Dendritic cell treated with granulocyte-macrophage colony-stimulating factor and Interleukin-4, amounts not matched to agents 40 ng/mL and 50 ng/mL, for 4 days (primary cell): ENCODE measurements around the gene ADAMTS7.
"Not testable (repeated sequence)": the region's sequence is repeated elsewhere in the genome, so short reads cannot be mapped to it uniquely, and the experiment has no call there.

Experiments
- H3K27ac Mint-ChIP-seq: one replicate; pipeline ENCODE4 v1.8.0; 2022; ENCODE audit warnings: mild to moderate bottlenecking, mixed read lengths
- H3K27me3 Mint-ChIP-seq: one replicate; pipeline ENCODE4 v1.8.0; 2022; ENCODE audit warnings: mild to moderate bottlenecking, mixed read lengths
- H3K36me3 Mint-ChIP-seq: one replicate; pipeline ENCODE4 v1.8.0; 2022; ENCODE audit warnings: low read depth, mixed read lengths
- H3K4me1 Mint-ChIP-seq: one replicate; pipeline ENCODE4 v1.8.0; 2022; ENCODE audit warnings: low read depth, mixed read lengths
- H3K4me3 Mint-ChIP-seq: one replicate; pipeline ENCODE4 v1.8.0; 2022; ENCODE audit warnings: mild to moderate bottlenecking, moderate library complexity, mixed read lengths
- H3K9me3 Mint-ChIP-seq: one replicate; pipeline ENCODE4 v1.8.0; 2022; ENCODE audit warnings: mixed read lengths
- intact Hi-C: fragments of 100-400 bp; cut with micrococcal nuclease; formaldehyde crosslinking; loops from one replicate; pipeline ENCODE4 v1.15.0; 2022

Gene ADAMTS7

DNA sequence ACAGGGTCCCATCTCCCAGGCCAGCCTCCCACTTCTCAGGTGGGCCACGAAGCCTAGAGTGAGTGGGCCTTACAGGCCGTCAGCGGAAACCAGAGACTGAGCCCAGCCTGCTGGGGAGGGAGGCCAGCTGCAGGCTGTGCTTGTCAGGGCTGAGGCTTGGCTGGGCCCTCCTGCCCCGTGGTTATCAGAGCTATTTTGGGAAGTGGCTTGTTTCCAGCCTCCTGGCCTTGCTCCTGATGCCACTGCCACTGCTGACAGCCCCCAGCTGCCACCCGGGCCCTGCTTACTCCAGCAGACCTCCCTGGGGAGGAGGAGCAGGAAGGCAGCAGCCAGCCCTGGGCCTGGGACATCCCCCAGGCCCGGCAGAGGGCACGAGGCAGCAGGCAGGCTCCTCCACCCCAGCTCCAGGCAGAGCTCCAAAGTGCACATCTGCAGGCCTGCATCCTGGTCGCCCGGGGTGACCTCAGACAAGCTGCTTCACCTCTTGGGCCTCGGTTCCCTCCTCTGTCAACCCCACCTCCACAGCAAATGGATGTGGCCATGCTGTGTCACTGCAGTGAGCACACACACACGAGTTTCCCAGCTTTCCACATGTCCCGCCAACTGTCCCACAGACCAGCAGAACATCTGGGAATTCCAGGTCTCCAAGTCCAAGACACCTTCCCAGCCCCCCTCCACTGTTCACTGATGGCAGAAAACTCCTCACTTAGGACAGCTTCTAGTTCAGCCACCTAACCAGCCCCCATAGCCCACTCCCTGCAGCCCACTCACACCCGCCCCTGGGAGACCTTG lies 51.0 kb downstream of the ADAMTS7 start:
- H3K27me3 Mint-ChIP-seq, H3K4me3 Mint-ChIP-seq, H3K27ac Mint-ChIP-seq, H3K36me3 Mint-ChIP-seq, H3K9me3 Mint-ChIP-seq, intact Hi-C loops, H3K4me1 Mint-ChIP-seq: not testable (repeated sequence)

DNA sequence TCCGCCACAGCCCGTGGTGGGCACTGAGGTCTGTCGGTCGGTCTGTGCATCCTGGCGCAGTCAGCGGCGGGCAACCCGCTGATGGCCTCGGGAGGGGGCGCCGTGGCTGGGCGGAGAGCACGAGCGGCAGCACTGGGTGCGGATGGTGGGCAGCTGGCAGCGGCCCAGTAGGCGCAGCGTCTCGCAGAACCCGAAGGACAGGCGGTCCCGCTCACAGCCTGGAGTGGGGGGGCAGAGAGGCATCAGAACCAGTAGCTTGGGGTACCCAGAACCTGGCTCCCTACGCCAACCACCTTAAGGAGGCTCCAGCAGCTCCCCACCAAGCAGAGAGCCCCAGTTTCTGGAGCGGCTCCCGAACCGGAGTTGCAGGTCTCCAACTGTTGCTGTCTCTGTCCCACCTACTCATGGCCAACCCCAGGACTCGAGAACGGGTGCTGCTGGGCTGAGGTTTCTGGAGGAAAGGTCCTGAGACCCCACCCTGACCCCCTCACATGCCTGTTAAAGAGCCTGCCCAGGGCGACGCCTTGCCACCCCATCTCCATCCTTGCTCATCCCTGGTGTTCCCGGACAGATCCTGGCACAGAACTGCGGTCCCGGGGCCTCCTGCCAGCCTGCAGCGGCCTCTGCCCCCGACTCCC lies 51.8 kb downstream of the ADAMTS7 start:
- H3K27me3 Mint-ChIP-seq, H3K27ac Mint-ChIP-seq, H3K4me1 Mint-ChIP-seq, H3K36me3 Mint-ChIP-seq, intact Hi-C loops, H3K4me3 Mint-ChIP-seq, H3K9me3 Mint-ChIP-seq: not testable (repeated sequence)

DNA sequence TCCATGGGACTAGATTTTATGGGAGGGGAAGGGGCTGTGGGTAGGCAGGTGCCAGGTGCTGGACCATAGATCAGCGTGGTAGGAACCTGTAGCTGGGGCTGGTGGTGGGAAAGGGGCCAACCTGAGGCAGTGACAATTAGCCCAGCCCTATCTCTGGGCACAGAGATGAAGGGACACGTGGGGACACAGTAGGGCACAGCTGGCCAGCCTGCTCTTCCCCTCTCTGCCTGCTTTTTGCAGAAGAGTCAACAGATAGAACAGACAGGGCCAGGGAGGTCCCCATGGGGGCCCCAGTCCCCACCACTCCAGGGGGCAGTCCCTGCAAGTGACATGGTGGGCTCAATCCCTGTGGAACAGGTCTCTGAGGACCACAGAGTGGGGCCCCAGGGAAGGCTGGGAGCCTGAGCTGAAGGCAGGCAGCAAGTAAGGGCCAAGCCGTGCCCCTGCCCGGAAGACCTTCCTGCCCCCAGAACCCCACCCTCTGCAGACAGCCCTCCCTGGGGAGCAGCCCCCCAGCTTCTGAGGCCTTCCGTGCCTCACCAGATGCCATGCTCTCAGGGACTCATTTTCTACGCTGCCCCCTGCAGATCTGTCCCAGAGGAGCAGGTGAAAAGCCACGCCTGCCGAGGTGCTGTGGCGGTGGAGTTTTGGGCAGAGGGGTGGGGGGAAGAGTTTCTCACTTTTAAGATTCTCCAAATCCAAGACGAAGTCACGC lies 52.6 kb downstream of the ADAMTS7 start:
- intact Hi-C loops, H3K4me1 Mint-ChIP-seq: not testable (repeated sequence)

DNA sequence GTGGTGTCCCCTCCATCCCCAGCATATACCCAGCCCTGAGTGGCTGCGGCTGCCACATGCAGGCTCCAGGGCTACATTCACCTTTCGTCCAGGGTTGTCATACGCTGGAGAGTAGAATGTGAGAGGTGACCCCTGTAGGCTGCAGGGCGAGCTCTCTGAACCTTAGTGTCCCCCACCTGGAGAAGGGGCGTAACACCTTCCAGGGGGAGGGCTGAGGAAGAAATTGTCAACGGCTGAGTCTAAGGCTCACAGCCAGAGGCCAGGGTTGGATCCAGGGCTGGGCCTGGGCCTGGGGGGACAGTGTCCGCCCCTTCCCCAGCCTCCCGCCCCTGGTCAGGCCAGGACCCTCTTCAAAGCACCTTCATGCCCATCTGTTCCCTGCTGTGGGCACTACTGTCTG lies 53.2 kb downstream of the ADAMTS7 start:
- H3K27ac Mint-ChIP-seq, intact Hi-C loops, H3K27me3 Mint-ChIP-seq, H3K9me3 Mint-ChIP-seq, H3K4me1 Mint-ChIP-seq, H3K36me3 Mint-ChIP-seq, H3K4me3 Mint-ChIP-seq: not testable (repeated sequence)

More for the DNA sequence above, 52.6 kb downstream of the ADAMTS7 start:
- not testable (repeated sequence) for H3K9me3 Mint-ChIP-seq, H3K36me3 Mint-ChIP-seq, H3K27me3 Mint-ChIP-seq, H3K4me3 Mint-ChIP-seq, H3K27ac Mint-ChIP-seq

DNA sequence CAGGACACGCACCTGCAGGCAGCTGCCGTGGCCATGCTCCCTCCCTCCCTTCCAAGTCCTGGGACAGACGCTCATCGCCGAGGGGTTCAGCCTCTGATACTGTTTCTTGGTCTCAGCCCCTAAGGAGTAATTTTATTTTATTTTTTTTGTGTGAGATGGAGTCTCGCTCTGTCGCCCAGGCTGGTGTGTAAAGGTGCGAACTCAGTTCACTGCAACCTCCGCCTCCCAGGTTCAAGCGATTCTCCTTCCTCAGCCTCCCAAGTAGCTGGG lies 53.7 kb downstream of the ADAMTS7 start:
- intact Hi-C loops: no loop called here
- H3K27ac Mint-ChIP-seq: no peak overlapping the region
- H3K36me3 Mint-ChIP-seq: no peaks in the 10 kb centered on the region
- no peaks in the 10 kb centered on the region for H3K9me3 Mint-ChIP-seq
- no peaks in the 10 kb centered on the region for H3K27me3 Mint-ChIP-seq
- no peaks in the 10 kb centered on the region for H3K4me1 Mint-ChIP-seq
- no peak overlapping the region for H3K4me3 Mint-ChIP-seq

DNA sequence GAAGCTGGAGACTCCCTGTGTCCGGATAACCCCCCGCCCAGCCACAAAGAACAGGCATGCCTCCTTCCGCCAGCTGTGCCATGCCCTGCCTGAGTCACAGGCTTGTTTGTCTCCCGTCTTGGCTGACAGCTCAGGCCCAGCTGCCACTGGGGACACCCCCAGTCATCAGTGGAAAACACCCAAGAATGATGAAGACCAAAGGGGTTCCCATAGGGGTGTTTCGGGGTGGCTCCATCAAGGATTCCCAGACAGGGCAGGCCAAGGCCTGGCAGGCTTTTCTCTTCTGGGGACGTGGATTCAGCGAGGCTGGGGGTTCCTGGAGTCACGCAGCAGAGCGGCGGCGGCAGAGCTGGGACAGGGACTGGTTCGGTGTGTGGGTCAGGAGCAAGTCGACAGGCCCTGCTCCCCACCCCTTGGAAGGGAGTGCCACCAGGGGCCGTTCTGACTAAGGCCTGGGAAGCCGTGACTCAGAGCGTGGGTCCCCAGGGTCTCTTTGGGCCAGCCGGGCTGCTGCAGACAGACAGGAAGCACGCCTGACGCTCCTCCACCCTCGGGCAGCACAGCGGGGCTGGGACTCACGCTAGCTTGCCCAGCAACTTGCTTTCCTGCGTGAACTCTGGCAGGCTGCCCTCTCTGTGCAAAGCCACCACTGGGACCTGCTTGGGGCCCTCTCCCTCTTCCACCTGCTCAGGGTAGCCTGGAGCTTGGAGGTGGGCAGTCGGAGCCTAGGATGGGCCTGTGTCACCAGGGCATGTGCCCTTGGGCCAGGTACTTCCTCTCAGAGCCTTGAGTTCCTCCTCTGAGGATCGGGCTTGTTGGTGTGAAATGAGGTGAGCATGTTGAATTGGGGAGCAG lies 54.3 kb downstream of the ADAMTS7 start:
- H3K27me3 Mint-ChIP-seq, H3K36me3 Mint-ChIP-seq, H3K4me1 Mint-ChIP-seq, H3K9me3 Mint-ChIP-seq, H3K4me3 Mint-ChIP-seq, H3K27ac Mint-ChIP-seq, intact Hi-C loops: not testable (repeated sequence)

DNA sequence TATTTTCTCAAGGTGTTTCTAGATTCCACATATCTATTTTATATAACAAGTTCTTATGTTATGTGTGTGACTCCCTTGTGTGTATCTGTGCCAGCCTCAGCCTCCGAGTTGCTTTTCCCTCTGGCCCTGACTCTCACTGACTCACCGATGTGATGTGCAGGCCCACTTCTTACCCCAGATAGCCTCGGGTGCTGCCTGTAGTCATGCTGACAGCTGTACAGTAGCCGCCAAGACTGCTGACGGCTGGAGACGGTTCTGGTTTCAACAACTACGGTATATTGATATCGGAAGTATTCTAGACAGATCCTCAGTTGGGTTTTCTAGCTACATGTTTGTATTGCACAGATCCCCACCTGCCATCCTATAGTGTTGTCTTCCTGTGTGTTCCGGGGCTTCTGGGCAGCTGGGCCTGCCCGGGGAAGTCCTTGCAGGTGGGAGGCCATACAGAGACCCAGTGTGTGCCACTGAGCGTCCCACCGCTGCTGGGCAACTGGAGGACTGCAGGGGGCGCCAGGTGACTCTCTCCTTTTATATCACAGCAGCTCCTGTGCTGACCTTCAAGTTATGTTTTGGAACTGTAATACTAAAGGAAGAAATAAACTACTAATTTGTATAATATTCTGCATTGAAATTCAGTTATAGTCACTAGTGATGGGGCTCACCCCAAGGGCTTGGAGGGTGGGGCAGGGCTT lies 55.2 kb downstream of the ADAMTS7 start:
- intact Hi-C loops, H3K27me3 Mint-ChIP-seq, H3K27ac Mint-ChIP-seq, H3K4me3 Mint-ChIP-seq, H3K36me3 Mint-ChIP-seq, H3K4me1 Mint-ChIP-seq, H3K9me3 Mint-ChIP-seq: not testable (repeated sequence)

DNA sequence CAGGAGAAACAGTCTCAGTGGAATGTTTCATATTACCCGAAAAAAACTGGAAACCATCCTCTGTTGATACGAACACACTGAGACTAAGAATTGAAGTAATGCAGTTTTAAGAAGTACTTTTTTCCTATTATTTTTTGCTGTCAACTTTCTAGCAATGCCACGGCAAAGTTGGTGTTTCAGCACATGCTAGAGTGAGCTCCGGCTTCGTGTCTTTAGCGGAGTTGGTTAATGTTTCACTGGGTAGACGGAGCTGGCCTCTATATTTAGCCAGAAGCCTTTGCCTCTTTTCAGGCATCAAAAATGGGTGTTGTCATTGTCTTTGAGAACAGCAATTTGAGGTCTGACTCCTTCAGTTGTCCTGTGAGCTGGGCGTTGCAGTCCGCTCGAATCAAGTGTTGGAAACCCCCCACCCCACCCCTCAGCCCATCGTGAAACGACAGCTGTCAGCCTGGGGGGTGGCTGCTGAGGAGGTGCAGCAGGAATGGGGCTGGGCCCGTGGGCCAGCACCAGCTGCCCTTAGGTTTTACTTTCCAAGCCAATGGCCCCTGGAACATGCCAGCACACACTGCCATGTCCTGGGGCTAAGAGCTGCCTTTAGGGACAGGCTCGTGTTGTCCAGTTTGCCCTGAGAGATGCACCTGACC lies 56.5 kb downstream of the ADAMTS7 start:
- H3K9me3 Mint-ChIP-seq, H3K36me3 Mint-ChIP-seq, H3K27ac Mint-ChIP-seq, H3K4me3 Mint-ChIP-seq, H3K4me1 Mint-ChIP-seq, H3K27me3 Mint-ChIP-seq: not testable (repeated sequence)
- intact Hi-C loops: loop anchor here (5.0 kb wide), 1 partner anchor 137 kb away; no protein-coding TSS in a partner anchor

DNA sequence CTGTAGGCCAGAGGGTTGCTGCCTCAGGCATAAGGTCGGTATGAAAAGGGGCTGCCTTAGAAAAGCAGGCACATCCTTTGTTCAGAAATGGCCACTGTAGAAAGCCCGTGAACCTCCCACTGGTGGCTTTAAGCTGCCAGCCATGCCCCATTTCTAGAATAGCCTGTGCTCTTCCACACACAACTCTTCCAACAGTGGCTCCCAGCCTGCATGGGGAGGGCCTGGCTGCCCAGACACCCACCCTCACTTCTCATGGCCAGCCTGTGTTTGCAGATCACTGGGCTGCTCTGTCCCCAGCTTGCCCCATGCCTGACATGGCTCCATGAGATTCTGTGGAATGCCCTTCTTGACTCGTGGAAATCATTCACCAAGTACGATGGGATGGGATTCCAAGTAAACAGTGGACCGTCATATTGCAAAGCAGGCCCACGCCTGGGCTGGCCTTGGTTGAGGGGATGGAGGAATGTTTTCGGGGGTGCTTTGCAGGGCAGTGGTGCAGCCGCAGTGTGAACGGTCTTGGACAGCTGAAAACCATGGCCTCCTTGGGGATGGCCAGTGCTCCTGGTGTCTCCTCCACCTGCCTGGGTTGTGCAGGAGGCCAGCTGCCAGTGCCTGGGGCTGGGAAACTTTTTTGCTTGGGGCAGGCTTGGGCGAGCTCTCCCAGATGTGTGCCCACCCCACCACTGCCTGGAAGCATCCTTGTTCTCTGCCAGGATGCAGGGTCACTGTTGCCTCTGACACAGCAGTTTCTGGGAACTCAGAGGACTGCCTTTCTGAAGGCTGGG lies 57.3 kb downstream of the ADAMTS7 start:
- intact Hi-C loops: loop anchor here (5.0 kb wide), 1 partner anchor 137 kb away; no protein-coding TSS in a partner anchor
- not testable (repeated sequence) for H3K4me3 Mint-ChIP-seq, H3K9me3 Mint-ChIP-seq, H3K27me3 Mint-ChIP-seq, H3K27ac Mint-ChIP-seq, H3K36me3 Mint-ChIP-seq, H3K4me1 Mint-ChIP-seq

DNA sequence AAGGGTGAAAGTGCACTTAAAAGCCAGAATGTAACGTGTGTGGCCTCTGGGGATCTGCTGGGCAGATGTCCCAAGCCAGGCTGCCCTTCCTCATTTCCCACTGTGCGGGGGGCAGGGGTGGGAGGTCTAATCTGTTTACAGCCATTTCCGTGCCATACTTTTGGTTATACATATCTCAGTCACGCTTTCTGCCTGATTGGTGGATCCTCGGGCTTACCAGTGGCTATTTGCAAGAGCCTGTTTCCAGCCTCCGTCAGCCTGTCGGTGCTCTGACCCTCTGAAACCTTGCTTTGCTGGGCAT lies 58.0 kb downstream of the ADAMTS7 start:
- H3K36me3 Mint-ChIP-seq, H3K9me3 Mint-ChIP-seq, H3K27me3 Mint-ChIP-seq, H3K4me1 Mint-ChIP-seq, H3K27ac Mint-ChIP-seq, H3K4me3 Mint-ChIP-seq: not testable (repeated sequence)
- intact Hi-C loops: loop anchor here (5.0 kb wide), 1 partner anchor 136 kb away; no protein-coding TSS in a partner anchor

DNA sequence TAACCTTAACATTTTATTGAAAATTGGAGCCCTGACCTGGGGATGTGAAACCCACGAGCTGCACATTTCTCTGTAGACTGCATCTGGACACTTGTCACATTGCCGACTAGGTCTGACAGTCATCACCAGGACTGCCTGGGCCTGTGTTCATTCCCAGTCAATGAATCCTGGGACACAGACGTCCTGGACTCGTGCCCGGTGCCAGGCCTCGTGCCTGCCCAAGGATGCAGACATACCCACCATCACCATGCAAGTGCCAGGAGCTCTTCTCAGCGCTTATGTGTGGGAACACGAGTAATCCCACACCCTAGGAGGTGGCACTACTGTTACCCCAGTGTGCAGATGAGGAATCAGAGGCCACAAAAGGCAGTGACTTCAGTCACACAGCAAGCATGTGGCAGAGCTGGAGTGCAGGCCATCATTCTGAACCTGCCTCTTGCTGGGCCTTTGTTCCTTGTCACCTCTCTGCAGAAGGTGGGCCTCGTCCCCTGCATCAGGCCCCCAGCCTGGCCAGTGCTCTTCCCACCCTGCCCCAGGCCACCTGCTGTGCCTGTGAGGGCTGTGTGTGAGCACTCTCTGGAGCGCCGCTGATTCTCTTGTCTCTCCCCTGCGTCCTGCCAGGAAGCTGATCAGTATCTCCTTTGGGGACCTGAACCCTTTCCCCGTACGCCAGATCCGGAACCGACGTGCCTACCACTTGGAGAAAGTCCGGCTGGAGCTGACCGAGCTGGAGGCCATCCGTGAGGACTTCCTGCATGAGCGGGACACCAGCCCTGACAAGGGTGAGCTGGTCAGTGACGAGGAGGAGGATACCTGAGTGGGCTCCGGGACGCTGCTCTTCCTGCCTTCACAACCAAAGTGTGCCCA lies 58.5 kb downstream of the ADAMTS7 start:
- no peak overlapping the region for H3K4me3 Mint-ChIP-seq
- H3K27me3 Mint-ChIP-seq: peaks cover 5% of the 10 kb centered on the region
- H3K27ac Mint-ChIP-seq: no peak overlapping the region
- H3K9me3 Mint-ChIP-seq: no peaks in the 10 kb centered on the region
- H3K36me3 Mint-ChIP-seq: no peaks in the 10 kb centered on the region
- intact Hi-C loops: loop anchor here (5.0 kb wide), 1 partner anchor 135 kb away; no protein-coding TSS in a partner anchor
- H3K4me1 Mint-ChIP-seq: peaks cover 6% of the 10 kb centered on the region

DNA sequence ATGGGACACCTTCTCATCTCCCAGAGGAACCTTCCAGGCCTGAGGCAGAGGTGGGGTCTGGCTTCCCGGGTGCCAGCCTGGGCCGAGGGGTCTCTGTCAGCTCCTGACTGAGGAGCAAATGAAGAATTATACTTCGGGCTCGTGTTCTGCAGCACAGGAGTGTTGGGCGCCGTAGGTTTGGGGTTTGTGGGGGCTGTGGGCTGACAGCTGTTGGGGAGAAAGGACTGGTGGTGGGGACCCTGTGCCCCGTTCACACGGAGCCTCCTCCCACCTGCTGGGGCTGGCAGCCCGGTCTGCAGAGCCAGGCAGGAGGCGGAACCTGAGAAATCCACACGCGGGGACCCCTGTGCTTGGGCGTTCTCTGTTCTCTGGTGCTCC lies 59.7 kb downstream of the ADAMTS7 start:
- H3K9me3 Mint-ChIP-seq: no peaks in the 10 kb centered on the region
- intact Hi-C loops: loop anchor here (5.0 kb wide), 1 partner anchor 134 kb away; no protein-coding TSS in a partner anchor

More for the DNA sequence above, 59.7 kb downstream of the ADAMTS7 start:
- Mint-ChIP-seq H3K36me3 (no peaks in the 10 kb centered on the region), H3K4me3 (no peak overlapping the region), H3K27me3 (peaks cover 5% of the 10 kb centered on the region), H3K27ac (no peak overlapping the region), H3K4me1 (peaks cover 6% of the 10 kb centered on the region)
